ENCODE results near the gene ZFYVE16.

The ZFYVE16 gene

DNA sequence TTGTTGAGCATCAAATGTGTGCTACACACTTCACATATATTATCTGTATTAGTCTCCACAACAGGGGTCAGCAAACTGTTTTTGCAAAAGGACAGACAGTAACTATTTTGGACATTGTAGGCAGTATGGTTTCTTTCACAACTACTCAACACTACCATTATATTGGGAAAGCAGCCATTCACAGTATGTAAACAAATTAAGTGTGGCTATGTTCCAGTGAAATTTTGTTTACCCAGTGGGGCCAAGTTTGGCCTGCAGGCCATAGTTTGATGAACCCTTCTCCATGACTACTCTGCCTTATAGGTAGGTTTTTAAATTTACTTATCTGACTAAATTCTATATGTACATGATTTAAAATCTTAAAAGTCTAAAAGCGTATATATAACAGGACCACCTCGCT is 67.1 kb downstream of the ZFYVE16 start:
- H3K4me3 ChIP-seq (replicated peaks; ENCODE audit: low read depth, low read length): no peak overlapping the region
- TF ChIP-seq, protein P1, sequence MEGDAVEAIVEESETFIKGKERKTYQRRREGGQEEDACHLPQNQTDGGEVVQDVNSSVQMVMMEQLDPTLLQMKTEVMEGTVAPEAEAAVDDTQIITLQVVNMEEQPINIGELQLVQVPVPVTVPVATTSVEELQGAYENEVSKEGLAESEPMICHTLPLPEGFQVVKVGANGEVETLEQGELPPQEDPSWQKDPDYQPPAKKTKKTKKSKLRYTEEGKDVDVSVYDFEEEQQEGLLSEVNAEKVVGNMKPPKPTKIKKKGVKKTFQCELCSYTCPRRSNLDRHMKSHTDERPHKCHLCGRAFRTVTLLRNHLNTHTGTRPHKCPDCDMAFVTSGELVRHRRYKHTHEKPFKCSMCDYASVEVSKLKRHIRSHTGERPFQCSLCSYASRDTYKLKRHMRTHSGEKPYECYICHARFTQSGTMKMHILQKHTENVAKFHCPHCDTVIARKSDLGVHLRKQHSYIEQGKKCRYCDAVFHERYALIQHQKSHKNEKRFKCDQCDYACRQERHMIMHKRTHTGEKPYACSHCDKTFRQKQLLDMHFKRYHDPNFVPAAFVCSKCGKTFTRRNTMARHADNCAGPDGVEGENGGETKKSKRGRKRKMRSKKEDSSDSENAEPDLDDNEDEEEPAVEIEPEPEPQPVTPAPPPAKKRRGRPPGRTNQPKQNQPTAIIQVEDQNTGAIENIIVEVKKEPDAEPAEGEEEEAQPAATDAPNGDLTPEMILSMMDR (IDR thresholded peaks at IDR 0.05; ENCODE audit: low read length, missing control alignments): no peak
- DNase-seq (ENCODE audit: low read depth): no peak

DNA sequence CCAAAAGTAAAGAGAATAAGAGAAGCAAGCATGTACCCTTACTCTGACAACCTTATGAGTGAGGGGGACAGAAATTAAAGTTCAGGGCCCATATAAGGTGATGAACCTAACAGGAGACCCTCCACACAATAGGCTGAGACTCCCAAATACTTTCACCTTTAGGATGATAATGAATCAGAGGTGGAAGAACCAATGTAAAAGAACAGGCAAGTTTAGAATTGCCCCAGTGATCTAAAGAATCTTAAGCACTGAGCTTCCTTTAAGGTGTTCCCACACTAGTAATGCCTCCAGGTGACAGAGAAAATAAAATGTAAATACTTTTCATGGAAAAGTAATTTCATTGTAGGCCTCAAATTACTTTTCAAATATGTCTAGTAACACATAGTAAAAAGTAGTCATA is 71.8 kb downstream of the ZFYVE16 start:
- TF ChIP-seq, protein P1 (IDR thresholded peaks at IDR 0.05; ENCODE audit: low read length, missing control alignments): no peak
- no peak overlapping the region for H3K4me3 ChIP-seq (replicated peaks; ENCODE audit: low read depth, low read length)
- no peak for DNase-seq (ENCODE audit: low read depth)

DNA sequence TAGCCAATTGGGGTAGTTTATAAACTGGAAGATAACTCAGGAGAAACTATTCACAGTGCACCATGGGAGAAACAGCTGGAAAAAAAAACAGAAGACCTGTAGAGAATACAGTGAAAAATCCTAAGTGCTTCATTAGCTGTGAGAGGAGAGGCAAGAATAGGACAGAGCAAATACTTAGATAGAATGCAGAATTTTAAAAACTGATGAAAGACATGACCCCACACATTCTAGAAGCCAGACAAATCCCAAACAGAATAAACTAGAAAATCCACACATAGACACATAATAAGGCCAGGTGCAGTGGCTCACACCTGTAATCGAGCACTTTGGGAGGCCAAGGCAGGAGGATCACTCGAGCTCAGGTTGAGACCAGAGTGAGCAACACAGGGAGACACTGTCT is 72.5 kb downstream of the ZFYVE16 start:
- TF ChIP-seq, protein P1 (IDR thresholded peaks at IDR 0.05; ENCODE audit: low read length, missing control alignments): no peak
- H3K4me3 ChIP-seq (replicated peaks; ENCODE audit: low read depth, low read length): no peak overlapping the region
- DNase-seq (ENCODE audit: low read depth): no peak

DNA sequence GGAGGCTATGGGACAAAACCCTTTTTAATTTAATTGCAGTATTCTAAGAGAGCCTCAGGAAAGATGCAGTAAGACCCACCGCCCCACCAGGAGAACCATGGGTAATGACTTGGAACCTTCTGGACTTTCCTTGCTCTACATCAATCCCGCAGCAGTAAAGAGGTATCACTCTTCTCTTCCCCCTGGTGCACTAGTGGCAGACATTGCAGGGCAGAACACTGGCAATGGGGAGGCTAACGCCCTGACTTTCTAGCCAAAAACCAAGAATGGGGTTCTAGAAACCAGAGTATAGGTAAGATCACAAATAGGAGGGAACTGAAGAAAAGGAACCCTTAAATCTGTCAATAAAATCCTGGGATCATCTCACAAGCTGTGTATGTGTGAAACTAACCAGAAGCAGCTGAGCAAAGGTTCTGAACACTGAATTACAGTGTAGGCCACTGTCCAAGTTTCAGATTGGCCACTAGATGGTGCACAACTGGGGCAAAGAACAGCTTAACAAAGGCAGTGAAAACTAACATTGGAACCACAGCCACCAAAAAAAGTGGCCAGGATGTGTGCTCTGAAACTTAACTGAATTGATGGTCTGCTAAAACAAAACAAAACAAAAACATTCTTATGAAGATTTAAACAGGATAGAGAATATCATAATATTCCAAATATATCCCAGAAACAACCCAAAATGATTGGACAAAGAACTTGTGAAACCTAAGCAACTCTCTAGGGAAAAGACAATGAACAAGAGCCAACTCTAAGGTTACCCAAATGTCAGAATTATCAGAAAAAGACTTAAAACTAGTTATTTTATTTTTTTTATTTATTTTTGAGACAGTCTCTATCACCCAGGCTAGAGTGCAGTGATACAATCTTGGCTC is 73.4 kb downstream of the ZFYVE16 start:
- TF ChIP-seq, protein P1 (IDR thresholded peaks at IDR 0.05; ENCODE audit: low read length, missing control alignments): peak; percentile 98
- DNase-seq (ENCODE audit: low read depth): peak; percentile 75
- H3K4me3 ChIP-seq (replicated peaks; ENCODE audit: low read depth, low read length): no peak overlapping the region

DNA sequence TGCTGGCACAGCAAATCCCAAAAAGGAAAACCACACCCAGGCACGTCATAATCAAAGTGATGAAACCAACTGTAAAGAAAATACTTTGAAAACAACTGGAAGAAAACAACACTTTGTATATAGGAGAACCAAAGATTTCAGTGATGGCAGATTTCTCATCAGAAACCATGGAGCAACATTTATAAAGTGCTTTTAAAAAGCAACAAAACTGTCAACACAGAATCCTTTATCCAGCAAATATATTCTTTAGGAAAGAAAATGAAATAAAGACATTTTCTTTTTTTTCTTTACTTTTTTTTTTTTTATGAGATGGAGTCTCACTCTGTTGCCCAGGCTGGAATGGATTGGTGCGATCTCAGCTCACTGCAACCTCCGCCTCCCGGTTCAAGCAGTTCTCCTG is 74.7 kb downstream of the ZFYVE16 start:
- TF ChIP-seq, protein P1 (IDR thresholded peaks at IDR 0.05; ENCODE audit: low read length, missing control alignments): no peak
- DNase-seq (ENCODE audit: low read depth): no peak
- H3K4me3 ChIP-seq (replicated peaks; ENCODE audit: low read depth, low read length): no peak overlapping the region

DNA sequence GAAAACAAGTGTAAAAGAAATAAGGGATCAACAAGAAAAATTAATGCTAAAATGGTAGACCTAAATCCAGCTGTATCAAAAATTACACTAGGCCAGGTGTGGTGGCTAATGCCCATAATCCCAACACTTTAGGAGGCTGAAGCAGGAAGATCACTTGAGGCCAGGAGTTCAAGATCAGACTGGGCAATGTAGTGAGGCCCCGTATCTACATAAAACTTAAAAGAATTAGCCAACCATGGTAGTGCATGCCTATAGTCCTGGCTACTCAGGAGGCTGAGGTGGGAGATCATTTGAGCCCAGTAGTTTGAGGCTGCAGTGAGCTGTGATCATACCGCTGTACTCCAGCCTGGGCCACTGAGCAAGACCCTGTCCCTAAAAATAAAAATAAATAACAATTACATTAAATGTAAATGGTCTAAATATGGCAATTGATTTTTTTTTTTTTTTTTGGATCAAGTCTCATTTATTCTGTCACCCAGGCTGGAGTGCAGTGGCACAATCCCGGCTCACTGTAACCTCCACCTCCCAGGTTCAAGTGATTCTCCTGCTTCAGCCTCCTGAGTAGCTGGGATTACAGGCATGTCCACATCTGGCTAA is 75.9 kb downstream of the ZFYVE16 start:
- no peak overlapping the region for H3K4me3 ChIP-seq (replicated peaks; ENCODE audit: low read depth, low read length)
- DNase-seq (ENCODE audit: low read depth): no peak
- TF ChIP-seq, protein P1 (IDR thresholded peaks at IDR 0.05; ENCODE audit: low read length, missing control alignments): no peak
